HG02588 (cell line): ENCODE measurements around the gene SORCS2.

Experiments used
- ATAC-seq: cut with Tn5 transposase; IDR thresholded peaks from one replicate; pipeline ENCODE4 v1.9.1; 2021; ENCODE audit warnings: mild to moderate bottlenecking, moderate library complexity; ENCODE audit not compliant: unreplicated experiment

Gene SORCS2

GRCh38 chr4:7366180-7366945, 174.0 kb downstream of the SORCS2 start:
- no peak for ATAC-seq

GRCh38 chr4:7366954-7367353, 174.6 kb downstream of the SORCS2 start:
- no peak for ATAC-seq

- no peak for ATAC-seq
Measured at GRCh38 chr4:7367406-7367805, 175.1 kb downstream of the SORCS2 start.

GRCh38 chr4:7367864-7368277, 175.5 kb downstream of the SORCS2 start:
- ATAC-seq: no peak

- ATAC-seq: no peak
Measured at GRCh38 chr4:7368296-7368695, 176.0 kb downstream of the SORCS2 start.

- ATAC-seq: no peak
Measured at GRCh38 chr4:7369511-7369910, 177.2 kb downstream of the SORCS2 start.

- no peak for ATAC-seq
Measured at GRCh38 chr4:7370038-7370437, 177.7 kb downstream of the SORCS2 start.

GRCh38 chr4:7371210-7371941, 179.0 kb downstream of the SORCS2 start:
- ATAC-seq: no peak

- no peak for ATAC-seq
Measured at GRCh38 chr4:7372673-7373072, 180.3 kb downstream of the SORCS2 start.

GRCh38 chr4:7374571-7374970, 182.2 kb downstream of the SORCS2 start:
- no peak for ATAC-seq

GRCh38 chr4:7375427-7375826, 183.1 kb downstream of the SORCS2 start:
- no peak for ATAC-seq

- ATAC-seq: no peak
Measured at GRCh38 chr4:7377223-7377865, 185.0 kb downstream of the SORCS2 start.

- ATAC-seq: no peak
Measured at GRCh38 chr4:7379186-7379585, 186.8 kb downstream of the SORCS2 start.

- ATAC-seq: no peak
Measured at GRCh38 chr4:7379719-7380118, 187.4 kb downstream of the SORCS2 start.

- ATAC-seq: no peak
Measured at GRCh38 chr4:7381221-7381889, 189.0 kb downstream of the SORCS2 start.

GRCh38 chr4:7381890-7382633, 189.7 kb downstream of the SORCS2 start:
- no peak for ATAC-seq

- no peak for ATAC-seq
Measured at GRCh38 chr4:7382634-7383014, 190.3 kb downstream of the SORCS2 start.

- no peak for ATAC-seq
Measured at GRCh38 chr4:7383266-7383665, 190.9 kb downstream of the SORCS2 start.

- ATAC-seq: no peak
Measured at GRCh38 chr4:7384003-7384928, 191.9 kb downstream of the SORCS2 start.
